DMS153 treated with DMSO at 0.1 percent for 48 hours (cell line): ENCODE results near the gene CIC.

ENCODE experiments used
- DNase-seq: peaks from one replicate; lab custom pipeline; 2025; ENCODE audit not compliant: unreplicated experiment; lab: John Stamatoyannopoulos, UW

CIC gene

DNA sequence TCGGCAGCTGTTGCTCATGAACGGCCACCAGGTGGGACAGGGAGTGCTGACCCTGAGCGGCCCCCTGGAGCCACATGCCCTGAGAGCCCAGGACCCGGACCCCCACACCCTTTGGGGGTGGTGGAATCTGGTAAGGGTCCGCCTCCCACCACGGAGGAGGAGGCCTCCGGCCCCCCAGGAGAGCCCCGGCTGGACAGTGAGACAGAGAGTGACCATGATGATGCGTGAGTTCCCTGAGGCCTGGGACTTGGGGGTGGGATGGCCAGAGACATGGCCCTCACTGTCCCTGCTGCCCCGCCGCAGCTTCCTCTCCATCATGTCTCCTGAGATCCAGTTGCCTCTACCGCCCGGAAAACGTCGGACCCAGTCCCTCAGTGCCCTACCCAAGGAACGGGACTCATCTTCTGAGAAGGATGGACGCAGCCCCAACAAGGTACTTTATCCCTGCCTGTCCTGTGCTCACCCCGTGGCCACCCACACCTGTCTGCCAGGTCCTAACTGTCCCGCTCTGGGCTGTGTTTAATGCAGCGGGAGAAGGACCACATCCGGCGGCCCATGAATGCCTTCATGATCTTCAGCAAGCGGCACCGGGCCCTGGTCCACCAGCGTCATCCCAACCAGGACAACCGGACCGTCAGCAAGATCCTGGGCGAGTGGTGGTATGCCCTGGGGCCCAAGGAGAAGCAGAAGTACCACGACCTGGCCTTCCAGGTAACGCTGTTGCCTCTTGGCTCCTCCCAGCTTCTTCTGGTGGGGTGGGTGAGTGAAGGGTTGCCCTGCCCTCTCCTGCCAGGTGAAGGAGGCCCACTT, 18.2 kb downstream of the CIC start:
- no peak for DNase-seq

DNA sequence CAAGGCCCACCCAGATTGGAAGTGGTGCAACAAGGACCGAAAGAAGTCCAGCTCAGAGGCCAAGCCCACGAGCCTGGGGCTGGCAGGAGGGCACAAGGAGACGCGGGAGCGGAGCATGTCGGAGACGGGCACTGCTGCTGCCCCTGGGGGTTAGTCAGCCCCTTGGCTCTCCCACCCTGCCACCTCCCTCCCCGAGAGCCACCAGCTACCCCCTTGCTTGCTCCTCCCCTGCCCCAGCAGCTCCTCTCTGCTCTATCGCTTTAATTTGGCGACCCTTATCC, 18.7 kb downstream of the CIC start:
- DNase-seq, result no peak

- no peak for DNase-seq
These were observed 19.3 kb downstream of the CIC start for GRCh38 chr19:42288387-42288786.

DNA sequence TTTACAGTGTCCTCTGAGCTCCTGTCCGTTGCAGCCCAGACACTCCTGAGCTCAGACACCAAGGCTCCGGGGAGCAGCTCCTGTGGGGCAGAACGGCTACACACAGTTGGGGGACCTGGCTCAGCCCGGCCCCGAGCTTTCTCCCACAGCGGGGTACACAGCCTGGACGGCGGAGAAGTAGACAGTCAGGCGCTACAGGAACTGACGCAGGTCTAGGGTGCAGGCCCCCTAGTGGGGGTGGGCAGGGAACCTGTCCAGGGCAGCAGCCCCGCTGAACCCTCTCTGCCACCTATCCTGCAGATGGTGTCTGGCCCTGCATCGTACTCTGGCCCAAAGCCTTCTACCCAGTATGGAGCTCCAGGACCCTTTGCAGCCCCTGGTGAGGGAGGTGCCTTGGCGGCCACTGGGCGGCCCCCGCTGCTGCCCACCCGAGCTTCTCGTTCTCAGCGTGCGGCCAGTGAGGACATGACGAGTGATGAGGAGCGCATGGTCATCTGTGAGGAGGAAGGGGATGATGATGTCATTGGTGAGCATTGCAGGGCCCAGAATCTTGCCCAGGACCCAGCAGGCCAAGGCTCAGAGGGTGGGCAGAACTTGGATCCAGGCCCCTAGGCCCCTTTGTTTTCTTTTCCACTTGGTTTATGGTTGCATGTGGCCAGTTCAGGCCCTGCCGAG, 20.0 kb downstream of the CIC start:
- no peak for DNase-seq

DNA sequence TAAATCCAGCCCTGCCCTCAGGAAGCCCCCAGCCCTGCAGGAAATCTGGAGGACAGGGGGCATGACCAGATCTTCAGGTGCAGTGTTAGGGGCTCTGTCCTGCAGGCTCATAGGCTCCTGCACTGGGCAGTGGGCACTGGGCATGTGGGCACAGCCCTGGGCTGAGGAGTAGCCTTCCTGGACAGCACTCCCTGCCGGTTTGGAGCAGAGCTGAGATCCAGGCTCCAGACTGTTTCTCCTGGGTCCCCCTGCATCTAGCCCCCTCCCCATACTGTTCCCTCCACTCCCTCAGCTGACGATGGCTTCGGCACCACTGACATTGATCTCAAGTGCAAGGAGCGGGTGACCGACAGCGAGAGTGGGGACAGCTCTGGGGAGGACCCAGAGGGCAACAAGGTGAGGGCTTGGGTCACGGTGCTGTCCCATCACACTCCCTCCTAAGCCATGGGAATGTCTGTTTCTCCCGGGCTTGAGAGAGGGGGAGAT, 20.5 kb downstream of the CIC start:
- no peak for DNase-seq

DNA sequence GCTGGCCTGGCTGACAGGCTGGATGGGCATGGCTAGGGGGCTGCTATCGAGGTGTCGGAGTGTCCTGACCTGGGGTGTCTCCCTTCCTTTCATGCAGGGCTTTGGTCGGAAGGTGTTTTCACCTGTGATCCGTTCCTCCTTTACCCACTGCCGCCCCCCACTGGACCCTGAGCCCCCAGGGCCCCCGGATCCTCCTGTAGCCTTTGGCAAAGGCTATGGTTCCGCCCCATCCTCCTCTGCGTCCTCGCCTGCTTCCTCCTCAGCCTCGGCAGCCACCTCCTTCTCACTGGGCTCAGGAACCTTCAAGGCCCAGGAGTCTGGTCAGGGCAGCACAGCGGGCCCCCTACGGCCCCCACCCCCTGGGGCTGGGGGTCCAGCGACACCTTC, 21.1 kb downstream of the CIC start:
- DNase-seq, result no peak

- DNase-seq, result no peak
These were observed 21.7 kb downstream of the CIC start for GRCh38 chr19:42290523-42291434.

DNA sequence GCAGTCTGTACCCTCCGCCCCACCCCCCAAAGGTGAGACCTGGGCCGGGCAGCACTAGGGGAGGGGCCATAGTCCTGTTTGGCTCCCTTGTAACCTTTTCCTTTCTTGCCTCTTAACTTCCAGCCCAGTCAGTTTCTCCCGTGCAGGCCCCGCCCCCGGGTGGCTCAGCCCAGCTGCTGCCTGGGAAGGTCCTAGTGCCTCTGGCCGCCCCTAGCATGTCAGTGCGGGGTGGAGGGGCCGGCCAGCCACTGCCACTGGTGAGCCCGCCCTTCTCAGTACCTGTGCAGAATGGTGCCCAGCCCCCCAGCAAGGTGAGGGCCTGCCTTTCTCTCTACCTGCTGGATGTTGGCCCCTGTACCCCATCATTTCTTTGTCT, 22.4 kb downstream of the CIC start:
- no peak for DNase-seq

GRCh38 chr19:42292042-42292960, 23.2 kb downstream of the CIC start:
- DNase-seq, result no peak

DNA sequence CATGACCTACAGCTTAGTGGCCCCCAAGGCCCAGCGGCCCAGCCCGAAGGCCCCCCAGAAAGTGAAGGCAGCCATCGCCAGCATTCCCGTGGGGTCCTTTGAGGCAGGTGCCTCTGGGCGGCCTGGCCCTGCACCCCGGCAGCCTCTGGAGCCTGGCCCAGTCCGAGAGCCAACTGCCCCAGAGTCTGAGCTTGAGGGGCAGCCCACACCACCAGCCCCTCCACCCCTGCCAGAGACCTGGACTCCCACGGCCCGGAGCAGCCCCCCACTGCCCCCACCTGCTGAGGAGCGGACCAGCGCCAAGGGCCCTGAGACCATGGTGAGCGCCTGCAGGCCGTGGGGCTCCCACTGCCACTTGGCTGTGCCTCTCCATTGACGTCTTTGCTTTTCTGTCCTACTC, 23.9 kb downstream of the CIC start:
- no peak for DNase-seq

GRCh38 chr19:42293540-42293939, 24.5 kb downstream of the CIC start:
- DNase-seq, result no peak

DNA sequence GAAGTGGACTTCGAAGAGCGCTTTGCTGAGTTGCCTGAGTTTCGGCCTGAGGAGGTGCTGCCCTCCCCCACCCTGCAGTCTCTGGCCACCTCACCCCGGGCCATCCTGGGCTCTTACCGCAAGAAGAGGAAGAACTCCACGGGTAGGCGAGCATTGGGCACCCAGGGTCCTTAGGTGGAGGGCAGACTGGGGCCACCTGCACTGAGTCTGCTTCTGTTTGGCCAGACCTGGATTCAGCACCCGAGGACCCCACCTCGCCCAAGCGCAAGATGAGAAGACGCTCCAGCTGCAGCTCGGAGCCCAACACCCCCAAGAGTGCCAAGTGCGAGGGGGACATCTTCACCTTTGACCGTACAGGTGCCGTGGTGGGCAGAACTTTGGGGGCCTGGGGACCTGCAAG, 24.9 kb downstream of the CIC start:
- DNase-seq, result no peak

GRCh38 chr19:42294471-42295137, 25.6 kb downstream of the CIC start:
- DNase-seq, result no peak

DNA sequence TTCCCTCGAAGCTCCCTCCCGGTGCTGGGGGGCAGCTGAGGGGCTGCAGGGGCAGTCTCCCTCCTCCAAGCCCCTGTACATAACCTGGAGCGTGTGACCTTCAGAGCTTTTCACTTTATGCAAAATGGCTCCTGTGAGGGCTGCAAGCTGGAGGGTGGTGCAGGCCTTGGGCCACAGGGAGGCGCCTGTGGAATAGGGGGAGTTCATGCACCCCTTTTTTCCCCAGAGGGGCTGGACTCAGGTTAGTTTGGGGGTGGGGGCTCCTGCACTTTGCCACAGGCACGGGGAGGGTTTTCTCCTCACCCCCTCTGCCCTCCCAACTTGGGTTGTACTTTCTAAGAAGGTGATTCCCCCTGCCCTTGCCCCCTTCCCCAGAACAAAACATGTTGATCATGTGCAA, 26.3 kb downstream of the CIC start:
- no peak for DNase-seq

GRCh38 chr19:42295831-42296525, 26.9 kb downstream of the CIC start:
- peak; percentile 29 for DNase-seq

GRCh38 chr19:42297039-42297438, 28.0 kb downstream of the CIC start:
- DNase-seq, result no peak

- no peak for DNase-seq
These were observed 32.7 kb downstream of the CIC start, which contains the start of gene PRR19 for GRCh38 chr19:42301646-42302203. Gene PRR19, plus strand, starts transcription at chr19:42302132. Its CDS starts 7,453 bp downstream, at chr19:42309585.

DNA sequence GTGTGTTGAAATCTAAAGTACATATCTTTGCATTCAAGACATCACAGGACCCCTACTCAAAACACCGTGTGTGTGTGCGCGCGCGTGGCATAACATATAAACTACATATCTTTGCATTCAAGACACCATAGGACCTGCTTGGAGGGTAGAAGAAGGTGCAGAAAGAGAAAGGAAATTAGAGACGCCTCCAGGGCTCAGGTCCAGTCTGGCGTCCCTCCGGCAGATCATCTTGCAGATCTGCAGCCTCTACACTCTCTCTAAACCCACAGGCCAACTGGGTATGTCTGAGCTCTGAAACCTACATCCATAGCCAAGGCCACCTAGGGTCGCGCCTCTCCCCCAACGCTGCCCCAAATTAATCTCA, 34.0 kb downstream of the CIC start:
- DNase-seq, result no peak

DNA sequence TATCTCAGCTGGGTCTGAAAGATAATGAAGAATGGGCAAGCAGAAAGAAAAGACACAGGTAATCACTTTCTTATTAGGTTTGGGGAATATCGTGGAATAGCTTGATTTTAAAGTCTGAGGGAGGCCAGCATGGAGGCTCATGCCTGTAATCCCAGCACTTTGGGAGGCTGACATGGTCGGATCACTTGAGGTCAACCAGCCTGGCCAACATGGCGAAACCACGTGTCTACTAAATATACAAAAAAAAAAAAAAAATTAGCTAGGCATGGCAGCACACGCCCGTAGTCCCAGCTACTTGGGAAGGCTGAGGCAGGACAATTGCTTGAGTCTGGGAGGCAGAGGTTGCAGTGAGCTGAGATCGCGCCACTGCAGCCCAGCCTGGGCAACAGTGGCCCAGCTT, 34.8 kb downstream of the CIC start:
- DNase-seq, result no peak
